Stimulated activated CD4-positive, alpha-beta T cell treated with anti-CD3 and anti-CD28 coated beads, Interleukin-1b, Interleukin-23, amount 100 ng/mL, for 4 hours (primary cell): ENCODE data around the gene RBPMS2.
"Not testable (repeated sequence)": the region's sequence is repeated elsewhere in the genome, so short reads cannot be mapped to it uniquely, and the experiment has no call there.

ENCODE experiments used
- DNase-seq, 2 donors: peaks; one replicate each; pipeline ENCODE4 v3.0.0-alpha.2; 2020; ENCODE audit warnings: low read depth in 2 of 2

RBPMS2 gene

DNA sequence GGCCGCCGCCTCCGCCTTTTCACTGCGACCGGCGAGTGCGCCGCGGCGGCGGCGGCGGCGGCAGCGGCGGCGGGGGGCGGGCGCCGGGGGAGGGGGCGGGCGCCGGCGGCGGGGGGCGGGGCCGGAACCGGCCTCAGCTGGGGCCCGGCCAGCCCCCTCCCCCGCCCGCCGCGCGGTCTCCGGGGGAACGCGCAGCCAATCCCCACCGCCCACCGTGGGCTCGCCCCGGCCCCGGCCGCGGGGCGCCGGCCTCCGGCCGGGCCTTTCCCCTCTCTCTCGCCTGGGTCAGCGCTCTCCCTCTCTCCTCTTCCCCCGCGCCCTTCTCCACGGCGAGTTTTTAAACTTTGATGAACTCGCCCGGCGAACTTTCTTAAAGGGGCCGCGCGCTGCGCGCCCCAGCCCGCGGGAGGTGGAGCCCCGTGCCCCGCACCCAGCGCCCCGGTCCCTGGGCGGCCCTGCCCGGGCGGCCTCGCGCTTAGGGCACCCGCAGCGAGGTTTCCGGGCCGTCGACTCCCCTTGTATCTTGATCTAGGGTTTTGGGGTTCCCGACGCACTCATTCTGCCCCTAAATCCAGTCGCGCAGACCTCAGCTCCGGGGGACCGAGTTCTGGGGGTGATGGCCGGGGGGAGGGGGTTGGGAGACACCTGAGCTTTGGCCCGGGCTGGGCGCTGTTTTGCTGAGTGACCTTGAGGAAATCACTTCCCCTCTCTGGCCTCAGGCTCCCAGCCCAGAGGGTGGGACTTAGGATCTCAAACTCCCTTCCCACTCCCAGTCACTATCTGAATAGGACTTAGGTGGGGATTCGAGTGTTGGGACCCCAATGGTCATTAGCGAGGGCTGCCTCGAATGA is at the start of gene RBPMS2:
Gene RBPMS2, minus strand, starts transcription at position 39 of the 851 bp plus-strand sequence. CDS start 270 bp downstream, outside the sequence.
- no peak for DNase-seq

- DNase-seq, result no peak
Observed at GRCh38 chr15:64824929-64825430, 49.6 kb upstream of the RBPMS2 start.

GRCh38 chr15:64816452-64816851 is 41.1 kb upstream of the RBPMS2 start:
- no peak for DNase-seq

DNA sequence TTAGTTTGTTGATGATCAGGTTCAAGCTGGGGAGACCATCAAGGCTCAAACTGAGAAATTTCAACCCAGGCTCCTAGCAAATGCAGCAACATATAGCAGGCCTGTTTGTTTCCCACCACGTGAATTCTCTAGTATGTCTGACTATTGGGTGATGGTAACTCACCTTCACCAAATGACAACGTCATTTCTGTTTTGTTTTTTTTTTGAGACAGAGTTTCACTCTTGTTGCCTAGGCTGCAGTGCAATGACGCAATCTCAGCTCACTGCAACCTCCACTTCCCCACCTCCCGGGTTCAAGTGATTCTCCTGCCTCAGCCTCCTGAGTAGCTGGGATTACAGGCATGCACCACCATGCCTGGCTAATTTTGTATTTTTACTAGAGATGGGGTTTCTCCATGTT is 39.6 kb upstream of the RBPMS2 start:
- not testable (repeated sequence) for DNase-seq

DNA sequence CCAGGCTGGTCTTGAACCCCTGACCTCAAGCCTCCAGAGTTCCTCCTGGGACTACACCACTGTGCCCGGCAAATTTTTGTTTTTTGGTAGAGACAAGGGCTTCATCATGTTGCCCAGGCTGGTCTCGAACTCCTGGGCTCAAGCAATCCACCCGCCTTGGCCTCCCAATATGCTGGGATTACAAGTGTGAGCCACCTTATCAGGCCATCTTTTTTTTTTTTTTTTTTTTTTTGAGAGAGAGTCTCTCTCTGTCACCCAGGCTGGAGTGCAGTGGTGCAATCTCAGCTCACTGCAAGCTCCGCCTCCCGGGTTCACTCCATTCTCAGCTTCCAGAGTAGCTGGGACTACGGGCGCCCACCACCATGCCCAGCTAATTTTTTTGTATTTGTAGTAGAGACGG is 38.9 kb upstream of the RBPMS2 start:
- DNase-seq, result not testable (repeated sequence)

DNA sequence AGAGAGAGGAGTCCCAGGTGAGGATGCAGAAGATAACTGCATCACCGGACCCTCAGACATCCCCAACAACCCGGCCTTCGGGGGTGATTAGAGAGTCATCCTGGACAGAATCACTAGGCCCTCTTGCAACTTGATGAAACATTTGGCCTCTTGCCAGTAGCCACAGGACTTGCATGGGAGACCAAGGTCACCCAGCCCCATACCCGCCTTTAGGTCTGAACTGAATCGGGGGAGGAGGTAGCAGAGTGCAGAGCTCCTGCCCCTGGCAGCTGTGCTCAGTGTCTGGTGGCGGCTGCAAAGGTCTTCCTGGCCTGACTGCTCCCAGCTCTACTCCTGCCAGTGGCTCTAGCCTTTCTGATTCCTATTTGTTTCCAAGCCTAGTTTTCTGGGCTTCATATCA is 37.7 kb upstream of the RBPMS2 start:
- DNase-seq, result no peak

DNA sequence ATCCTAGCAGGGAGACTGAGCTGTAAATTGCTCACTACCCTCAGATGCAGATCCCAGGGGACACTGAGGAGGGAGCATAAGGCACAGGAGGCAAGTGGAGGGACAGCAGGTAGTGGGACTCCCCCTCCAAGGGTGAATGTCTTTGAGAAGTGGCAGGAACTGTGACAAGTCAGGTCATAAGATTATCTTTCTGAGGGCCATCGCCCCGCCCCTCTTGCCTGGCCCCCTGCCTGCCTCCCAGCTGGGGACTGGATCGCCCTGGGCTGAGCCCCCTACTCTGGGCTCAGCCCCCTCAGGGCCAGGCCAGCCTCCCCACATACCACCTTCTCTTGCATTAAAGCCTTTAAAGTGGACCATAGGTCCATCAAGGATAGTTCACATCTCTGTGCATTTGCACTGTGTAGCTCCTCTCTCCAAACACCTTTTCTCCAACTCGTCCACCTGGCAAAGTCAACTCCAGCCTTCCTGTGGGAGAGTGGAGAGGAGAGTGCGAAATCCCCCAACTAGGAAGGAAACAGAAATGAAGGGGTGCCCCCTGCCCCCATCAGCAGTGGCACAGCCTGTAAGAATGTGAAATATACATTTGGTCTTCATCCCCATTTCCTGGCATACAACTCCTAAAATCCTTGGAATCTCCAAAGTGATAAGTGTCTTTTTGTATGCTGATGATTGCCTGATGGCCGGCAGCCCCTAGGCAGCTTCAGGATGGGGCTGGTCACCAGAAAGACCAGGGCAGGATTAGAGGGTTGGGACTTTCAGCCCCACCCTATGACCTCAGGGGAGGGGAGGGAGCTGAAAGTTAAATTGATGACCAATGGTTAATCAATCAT is 35.3 kb upstream of the RBPMS2 start:
- no peak for DNase-seq

- DNase-seq, result peak; percentile 55 to 60
Observed at GRCh38 chr15:64809649-64810496, 34.5 kb upstream of the RBPMS2 start.

DNA sequence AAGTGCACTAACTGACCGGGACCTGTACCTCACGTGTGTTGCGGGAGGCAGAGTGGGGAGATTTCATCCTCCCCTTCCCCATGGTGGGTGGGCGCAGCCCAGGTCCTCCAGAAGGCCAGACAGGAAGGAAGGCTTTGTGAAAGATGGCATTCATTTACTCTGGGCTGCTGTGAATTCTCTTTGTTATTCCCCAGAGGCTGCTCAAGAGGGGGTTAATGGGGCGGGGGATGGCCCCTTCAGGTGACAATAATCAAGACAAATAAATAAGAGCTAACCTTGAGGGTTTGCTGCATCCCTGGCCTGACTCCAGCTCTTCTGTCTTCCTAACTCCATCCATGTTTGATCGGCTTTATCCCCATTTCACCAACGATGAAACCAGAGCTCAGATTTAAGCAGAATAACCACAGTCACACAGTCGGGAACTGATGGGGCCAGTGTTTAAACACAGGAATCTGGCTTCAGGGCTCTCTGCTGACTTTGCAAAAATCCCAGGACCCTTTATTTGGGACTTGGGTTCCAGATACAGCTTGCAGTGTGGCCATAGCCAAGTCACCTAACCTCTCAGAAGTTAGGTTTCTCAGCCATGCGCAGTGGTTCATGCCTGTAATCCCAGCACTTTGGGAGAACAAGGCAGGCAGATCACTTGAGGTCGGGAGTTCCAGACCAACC is 33.5 kb upstream of the RBPMS2 start:
- DNase-seq, result no peak

- no peak for DNase-seq
Observed at GRCh38 chr15:64807751-64808222, 32.4 kb upstream of the RBPMS2 start.

- no peak for DNase-seq
Observed at GRCh38 chr15:64807051-64807749, 31.8 kb upstream of the RBPMS2 start.

- DNase-seq, result no peak
Observed at GRCh38 chr15:64806509-64806908, 31.1 kb upstream of the RBPMS2 start.

GRCh38 chr15:64804619-64805018 is 29.2 kb upstream of the RBPMS2 start:
- DNase-seq, result no peak

GRCh38 chr15:64803526-64803925 is 28.1 kb upstream of the RBPMS2 start:
- no peak for DNase-seq

DNA sequence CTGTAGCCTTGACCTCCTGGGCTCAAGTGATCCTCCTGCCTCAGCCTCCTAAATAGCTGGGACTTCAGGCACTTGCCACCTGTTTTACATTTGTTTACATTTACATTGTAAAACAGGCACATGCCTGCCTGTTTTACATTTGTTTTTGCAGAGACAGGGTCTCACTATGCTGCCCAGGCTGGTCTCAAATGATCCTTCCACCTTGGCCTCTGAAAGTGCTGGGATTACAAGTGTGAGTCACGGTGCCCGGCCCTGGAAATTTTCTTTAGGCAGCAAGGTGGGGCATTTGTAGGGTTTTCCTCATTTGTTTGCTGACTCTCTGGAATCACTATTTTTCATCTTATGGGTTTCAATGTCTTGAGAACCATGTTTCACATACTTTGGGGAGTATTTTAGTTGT is 25.1 kb upstream of the RBPMS2 start:
- no peak for DNase-seq

DNA sequence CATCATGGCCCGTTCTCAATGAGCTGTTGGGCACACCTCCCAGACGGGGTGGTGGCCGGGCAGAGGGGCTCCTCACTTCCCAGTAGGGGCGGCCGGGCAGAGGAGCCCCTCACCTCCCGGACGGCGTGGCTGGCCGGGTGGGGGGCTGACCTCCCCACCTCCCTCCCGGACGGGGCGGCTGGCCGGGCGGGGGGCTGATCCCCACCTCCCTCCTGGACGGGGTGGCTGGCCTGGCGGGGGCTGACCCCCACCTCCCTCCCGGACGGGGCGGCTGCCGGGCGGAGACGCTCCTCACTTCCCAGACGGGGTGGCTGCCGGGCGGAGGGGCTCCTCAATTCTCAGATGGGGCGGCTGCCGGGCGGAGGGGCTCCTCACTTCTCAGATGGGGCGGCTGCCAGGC is 23.5 kb upstream of the RBPMS2 start:
- DNase-seq, result not testable (repeated sequence)

DNA sequence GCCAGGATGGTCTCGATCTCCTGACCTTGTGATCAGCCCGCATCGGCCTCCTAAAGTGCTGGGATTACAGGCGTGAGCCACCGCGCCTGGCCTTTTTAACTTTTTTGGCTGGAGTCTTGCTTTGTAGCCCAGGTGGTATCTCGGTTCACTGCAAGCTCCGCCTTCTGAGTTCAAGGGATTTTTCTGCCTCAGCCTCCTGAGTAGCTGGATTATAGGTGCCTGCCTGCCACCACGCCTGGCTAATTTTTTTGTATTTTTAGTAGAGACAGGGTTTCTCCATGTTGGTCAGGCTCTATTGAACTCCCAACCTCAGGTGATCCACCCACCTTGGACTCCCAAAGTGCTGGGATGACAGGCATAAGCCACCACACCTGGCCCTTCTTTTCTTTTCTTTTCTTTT is 20.5 kb upstream of the RBPMS2 start:
- not testable (repeated sequence) for DNase-seq

DNA sequence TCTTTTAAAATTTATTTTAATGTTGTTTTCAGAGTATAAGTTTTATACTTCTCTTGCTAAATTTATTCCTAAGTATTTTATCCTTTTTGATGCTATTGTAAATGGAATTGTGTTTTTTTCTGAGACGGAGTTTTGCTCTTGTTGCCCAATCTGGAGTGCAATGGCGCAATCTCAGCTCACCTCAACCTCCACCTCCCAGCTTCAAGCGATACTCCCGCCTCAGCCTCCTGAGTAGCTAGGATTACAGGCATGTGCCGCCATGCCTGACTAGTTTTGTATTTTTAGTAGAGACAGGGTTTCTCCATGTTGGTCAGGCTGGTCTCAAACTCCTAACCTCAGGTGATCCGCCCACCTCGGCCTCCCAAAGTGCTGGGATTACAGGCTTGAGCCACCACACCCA is 19.9 kb upstream of the RBPMS2 start:
- DNase-seq, result not testable (repeated sequence)

- no peak for DNase-seq
Observed at GRCh38 chr15:64792282-64792681, 16.9 kb upstream of the RBPMS2 start.

- no peak for DNase-seq
Observed at GRCh38 chr15:64791401-64791800, 16.0 kb upstream of the RBPMS2 start.
